Astrocyte of the hippocampus (primary cell): ENCODE results near the gene NDUFA7.
"Not testable (repeated sequence)": the region's sequence is repeated elsewhere in the genome, so short reads cannot be mapped to it uniquely, and the experiment has no call there.

Experiments
- DNase-seq: peaks from one replicate; pipeline ENCODE4 v3.0.0; 2011; ENCODE audit warnings: low read depth, low spot score

The NDUFA7 gene

DNA sequence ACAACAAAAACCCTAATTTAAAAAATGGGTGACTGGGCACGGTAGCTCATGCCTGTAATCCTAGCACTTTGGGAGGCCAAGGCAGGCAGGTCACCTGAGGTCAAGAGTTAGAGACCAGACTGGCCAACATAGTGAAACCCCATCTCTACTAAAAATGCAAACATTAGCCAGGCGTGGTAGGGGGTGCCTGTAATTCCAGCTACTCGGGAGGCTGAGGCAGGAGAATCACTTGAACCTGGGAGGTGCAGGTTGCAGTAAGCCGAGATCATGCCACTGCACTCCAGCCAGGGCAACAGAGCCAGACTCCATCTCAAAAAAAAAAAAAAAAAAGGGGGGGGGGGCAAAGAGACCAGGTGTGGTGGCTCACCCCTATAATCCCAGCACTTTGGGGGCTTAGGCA, 56.9 kb downstream of the NDUFA7 start:
- DNase-seq, result not testable (repeated sequence)

DNA sequence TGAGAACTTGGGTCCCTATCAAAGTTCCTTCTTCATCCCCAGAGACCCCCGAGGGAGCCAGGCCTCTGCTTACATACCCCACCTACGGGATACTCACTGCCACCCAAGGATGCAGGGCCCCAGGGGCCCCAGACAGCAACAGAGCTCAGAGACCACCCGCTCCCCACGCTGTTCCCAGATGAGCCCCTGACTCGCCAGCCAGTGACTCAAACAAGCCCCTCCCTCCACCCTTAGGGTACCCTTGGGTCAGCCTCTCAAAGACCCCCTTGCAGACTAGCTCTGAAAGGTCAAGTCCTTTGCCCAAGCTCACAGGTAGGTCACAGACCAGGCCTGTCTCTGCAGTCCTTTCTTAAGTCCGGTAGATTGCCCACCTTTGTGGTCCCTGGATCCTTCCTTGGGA, 58.7 kb downstream of the NDUFA7 start:
- DNase-seq, result no peak

GRCh38 chr19:8261881-8262280, 59.3 kb downstream of the NDUFA7 start:
- no peak for DNase-seq

DNA sequence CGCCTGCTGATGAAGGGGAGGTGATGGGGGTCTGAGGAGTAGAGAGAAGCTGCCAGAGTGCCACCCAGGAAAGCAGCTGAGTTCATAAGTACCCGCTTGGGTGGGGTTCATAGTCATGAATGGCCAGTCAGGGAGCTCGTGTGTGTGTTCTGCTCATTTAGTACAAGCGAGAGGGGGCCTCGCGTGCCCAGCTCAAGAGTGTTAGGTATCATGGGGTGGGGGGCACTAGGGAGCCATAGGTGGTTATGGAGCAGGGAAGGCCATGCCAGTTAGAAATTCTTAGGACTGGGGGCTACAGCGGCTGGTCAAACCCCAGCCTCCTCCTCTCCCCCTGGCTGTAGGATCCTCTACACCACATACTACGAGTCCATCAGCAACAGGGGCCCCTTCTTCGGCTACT, 59.8 kb downstream of the NDUFA7 start:
- no peak for DNase-seq
